Osteocyte (in vitro differentiated cells): ENCODE data around the gene TTC39B. TPM values are rescaled to one million over a fixed set of nuclear protein-coding genes. Genes with fewer than 3 reads are reported as not detected.

Experiments used
- DNase-seq: peaks from one replicate; pipeline ENCODE4 v3.0.0; 2021; ENCODE audit warnings: mixed read lengths; ENCODE audit not compliant: unreplicated experiment; ENCODE audit errors: extremely low spot score
- H3K27ac Mint-ChIP-seq: one replicate; pipeline ENCODE4 v1.8.0; 2021; ENCODE audit warnings: mild to moderate bottlenecking, mixed read lengths; ENCODE audit not compliant: unreplicated experiment
- H3K27me3 Mint-ChIP-seq: one replicate; pipeline ENCODE4 v1.8.0; 2021; ENCODE audit warnings: mixed read lengths; ENCODE audit not compliant: unreplicated experiment
- H3K36me3 Mint-ChIP-seq: one replicate; pipeline ENCODE4 v1.8.0; 2021; ENCODE audit warnings: mixed read lengths; ENCODE audit not compliant: unreplicated experiment
- H3K4me1 Mint-ChIP-seq: one replicate; pipeline ENCODE4 v1.8.0; 2021; ENCODE audit warnings: mixed read lengths; ENCODE audit not compliant: unreplicated experiment
- H3K4me3 Mint-ChIP-seq: one replicate; pipeline ENCODE4 v1.8.0; 2021; ENCODE audit warnings: mild to moderate bottlenecking, moderate library complexity, mixed read lengths; ENCODE audit not compliant: unreplicated experiment
- H3K9me3 Mint-ChIP-seq: one replicate; pipeline ENCODE4 v1.8.0; 2021; ENCODE audit warnings: mixed read lengths; ENCODE audit not compliant: unreplicated experiment
- CTCF ChIP-seq: fragments of 200-600 bp; sonication (generic); IDR thresholded peaks from 2 replicates; pipeline ENCODE4 v1.5.0; 2021; ENCODE audit warnings: antibody characterized with exemption, mild to moderate bottlenecking, moderate library complexity
- total RNA-seq: library from RNA; stranded (reverse); gene quantifications from 2 replicates; pipeline ENCODE4 v1.2.1, GENCODE V29; 2021

The TTC39B gene
- total RNA-seq, 1 donor from 2014 or later: 25.5 TPM

GRCh38 chr9:15231788-15232635 is 75.0 kb downstream of the TTC39B start:
- H3K27ac Mint-ChIP-seq: peak overlapping the region; percentile 0
- peaks cover 22% of the 10 kb centered on the region for H3K4me1 Mint-ChIP-seq
- peaks cover 20% of the 10 kb centered on the region for H3K36me3 Mint-ChIP-seq
- H3K27me3 Mint-ChIP-seq: no peaks in the 10 kb centered on the region
- H3K9me3 Mint-ChIP-seq: peaks cover 23% of the 10 kb centered on the region
- H3K4me3 Mint-ChIP-seq: no peak overlapping the region
- peak; percentile 45 for TF ChIP-seq CTCF
- no peak for DNase-seq

GRCh38 chr9:15229409-15229808 is 77.6 kb downstream of the TTC39B start:
- no peaks in the 10 kb centered on the region for H3K27me3 Mint-ChIP-seq
- DNase-seq: no peak
- H3K4me3 Mint-ChIP-seq: no peak overlapping the region
- no peak overlapping the region for H3K27ac Mint-ChIP-seq
- peaks cover 11% of the 10 kb centered on the region for H3K4me1 Mint-ChIP-seq
- peaks cover 5% of the 10 kb centered on the region for H3K9me3 Mint-ChIP-seq
- TF ChIP-seq CTCF: no peak
- H3K36me3 Mint-ChIP-seq: peaks cover 18% of the 10 kb centered on the region

DNA sequence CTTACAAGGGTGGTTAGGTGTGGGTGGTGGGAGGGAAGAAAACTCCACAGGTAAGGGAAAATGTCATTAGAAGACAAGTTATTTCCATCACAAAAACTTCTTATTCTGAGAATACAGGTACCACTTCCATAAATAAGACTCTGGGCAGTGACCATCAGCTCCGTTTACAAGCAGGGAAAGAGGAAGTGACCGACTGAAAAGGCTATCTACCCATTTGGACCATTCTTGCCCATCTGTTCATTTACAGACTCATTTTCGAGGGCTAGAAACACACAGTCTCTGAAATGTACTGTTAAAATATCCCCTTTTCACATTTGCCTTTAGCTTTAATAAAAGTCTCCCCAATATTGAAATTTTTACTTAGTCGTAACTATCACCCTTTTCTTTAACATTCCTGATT is 79.5 kb downstream of the TTC39B start:
- peaks cover 10% of the 10 kb centered on the region for H3K4me1 Mint-ChIP-seq
- no peak overlapping the region for H3K4me3 Mint-ChIP-seq
- H3K9me3 Mint-ChIP-seq: peaks cover 4% of the 10 kb centered on the region
- no peaks in the 10 kb centered on the region for H3K27me3 Mint-ChIP-seq
- no peak for DNase-seq
- peaks cover 28% of the 10 kb centered on the region for H3K36me3 Mint-ChIP-seq
- no peak overlapping the region for H3K27ac Mint-ChIP-seq
- TF ChIP-seq CTCF: no peak

GRCh38 chr9:15225564-15226126 is 81.4 kb downstream of the TTC39B start:
- Mint-ChIP-seq H3K4me3 (no peak overlapping the region), H3K4me1 (peaks cover 6% of the 10 kb centered on the region), H3K9me3 (no peaks in the 10 kb centered on the region), H3K27ac (no peak overlapping the region), H3K27me3 (no peaks in the 10 kb centered on the region), H3K36me3 (peaks cover 31% of the 10 kb centered on the region)
- no peak for TF ChIP-seq CTCF
- DNase-seq: no peak

- DNase-seq: no peak
- Mint-ChIP-seq H3K36me3 (peaks cover 39% of the 10 kb centered on the region), H3K27me3 (no peaks in the 10 kb centered on the region), H3K4me3 (no peak overlapping the region), H3K4me1 (peaks cover 1% of the 10 kb centered on the region), H3K9me3 (no peaks in the 10 kb centered on the region), H3K27ac (peak overlapping the region; percentile 2)
- TF ChIP-seq CTCF: no peak
Observed at GRCh38 chr9:15222313-15222712, 84.7 kb downstream of the TTC39B start.
